Activated naive CD8-positive, alpha-beta T cell treated with anti-CD3 and anti-CD28 coated beads, Interleukin-2, amount 10 ng/mL, durations not matched to agents 7 days and 5 days (primary cell): ENCODE measurements around the gene MAP2K7. TPM values are rescaled to one million over a fixed set of nuclear protein-coding genes. Genes with fewer than 3 reads are reported as not detected.
A peak's percentile ranks its signal among the peaks of the same experiment; 100 is the strongest.

Experiments
- ATAC-seq: fragments of 150-1000 bp; cut with Tn5 transposase; one replicate; pipeline ENCODE4 v1.10.0; 2021; ENCODE audit warnings: low read depth, moderate library complexity
- POLR2A ChIA-PET: fragments of 350-600 bp; sonication (Branson Sonifier 250); formaldehyde crosslinking; loops from one replicate; lab custom pipeline; 2021; ENCODE audit warnings: antibody characterized with exemption; lab: Charles Lee
- DNase-seq: peaks from one replicate; pipeline ENCODE4 v3.0.0; 2021
- H3K27ac Mint-ChIP-seq: one replicate; pipeline ENCODE4 v1.8.0; 2022; ENCODE audit warnings: mild to moderate bottlenecking, mixed read lengths
- H3K27me3 Mint-ChIP-seq: one replicate; pipeline ENCODE4 v1.8.0; 2022; ENCODE audit warnings: mild to moderate bottlenecking, moderate library complexity, mixed read lengths
- H3K36me3 Mint-ChIP-seq: one replicate; pipeline ENCODE4 v1.8.0; 2021; ENCODE audit warnings: mild to moderate bottlenecking, mixed read lengths
- H3K4me1 Mint-ChIP-seq: one replicate; pipeline ENCODE4 v1.8.0; 2021; ENCODE audit warnings: mixed read lengths
- H3K4me3 Mint-ChIP-seq: one replicate; pipeline ENCODE4 v1.8.0; 2022; ENCODE audit warnings: mild to moderate bottlenecking, moderate library complexity, mixed read lengths
- H3K9me3 Mint-ChIP-seq: one replicate; pipeline ENCODE4 v1.8.0; 2021; ENCODE audit warnings: mixed read lengths
- total RNA-seq, 2 experiments: library from RNA; stranded (reverse); gene quantifications; one replicate each; pipeline ENCODE4 v1.2.3, GENCODE V29; 2021

The MAP2K7 gene
- total RNA-seq, 2 experiments from 2014 or later, result 46.8 to 46.9 TPM

DNA sequence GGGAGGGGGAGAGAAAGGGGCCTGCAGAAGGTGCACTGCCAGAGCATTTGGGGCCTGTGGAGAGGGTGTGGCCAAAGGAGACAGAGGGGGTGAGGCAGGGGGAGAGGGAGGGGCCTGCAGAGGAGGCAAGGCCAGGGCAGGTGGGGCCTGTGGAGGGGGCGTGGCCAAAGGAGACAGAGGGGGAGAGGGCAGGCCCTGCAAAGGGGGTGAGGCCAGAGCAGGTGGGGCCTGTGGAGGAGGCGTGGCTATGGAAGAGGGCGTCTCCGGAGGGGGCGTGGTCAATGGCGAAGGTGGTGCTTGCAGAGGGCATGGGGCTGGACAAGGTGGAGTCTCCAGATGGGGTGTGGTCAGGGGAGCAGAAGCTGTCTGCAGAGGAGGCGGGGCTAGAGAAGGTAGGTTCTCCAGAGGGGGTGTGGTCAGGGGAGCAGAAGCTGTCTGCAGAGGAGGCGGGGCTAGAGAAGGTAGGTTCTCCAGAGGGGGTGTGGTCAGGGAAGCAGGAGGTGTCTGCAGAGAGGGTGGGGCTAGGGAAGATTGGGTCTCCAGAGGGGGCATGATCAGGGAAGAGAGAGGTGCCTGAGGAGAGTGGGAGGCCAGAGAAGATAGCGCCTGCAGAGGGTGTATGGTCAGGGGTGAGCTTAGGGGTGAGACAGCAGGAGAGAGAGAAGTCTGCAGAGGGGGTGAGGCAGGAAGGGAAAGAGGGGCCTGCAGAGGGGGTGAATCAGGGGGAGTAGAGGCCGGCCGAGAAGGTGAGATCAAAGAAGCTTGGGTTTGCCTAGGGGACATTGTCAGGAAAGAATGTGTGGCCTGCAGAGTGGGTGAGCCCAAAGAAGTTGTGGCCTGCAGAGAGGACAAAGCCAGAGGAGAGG, 32.9 kb upstream of the MAP2K7 start:
- H3K4me1 Mint-ChIP-seq, result peaks cover 23% of the 10 kb centered on the region
- DNase-seq (peak; percentile 67), ATAC-seq (no peak)
- POLR2A ChIA-PET, result interaction anchor here (1.6 kb wide), 1 partner anchor 9 kb away, joined by 6 read pairs; no protein-coding TSS in a partner anchor
- peak overlapping the region; percentile 76 for H3K27ac Mint-ChIP-seq
- peaks cover 47% of the 10 kb centered on the region for H3K27me3 Mint-ChIP-seq
- H3K36me3 Mint-ChIP-seq, result no peaks in the 10 kb centered on the region
- no peaks in the 10 kb centered on the region for H3K9me3 Mint-ChIP-seq
- peak overlapping the region; percentile 68 for H3K4me3 Mint-ChIP-seq

- POLR2A ChIA-PET, result interaction anchor here (1.6 kb wide), 1 partner anchor 10 kb away, joined by 6 read pairs; no protein-coding TSS in a partner anchor
- H3K27ac Mint-ChIP-seq, result peak overlapping the region; percentile 76
- ATAC-seq, result no peak
Measured at GRCh38 chr19:7871437-7872305, 32.0 kb upstream of the MAP2K7 start.

DNA sequence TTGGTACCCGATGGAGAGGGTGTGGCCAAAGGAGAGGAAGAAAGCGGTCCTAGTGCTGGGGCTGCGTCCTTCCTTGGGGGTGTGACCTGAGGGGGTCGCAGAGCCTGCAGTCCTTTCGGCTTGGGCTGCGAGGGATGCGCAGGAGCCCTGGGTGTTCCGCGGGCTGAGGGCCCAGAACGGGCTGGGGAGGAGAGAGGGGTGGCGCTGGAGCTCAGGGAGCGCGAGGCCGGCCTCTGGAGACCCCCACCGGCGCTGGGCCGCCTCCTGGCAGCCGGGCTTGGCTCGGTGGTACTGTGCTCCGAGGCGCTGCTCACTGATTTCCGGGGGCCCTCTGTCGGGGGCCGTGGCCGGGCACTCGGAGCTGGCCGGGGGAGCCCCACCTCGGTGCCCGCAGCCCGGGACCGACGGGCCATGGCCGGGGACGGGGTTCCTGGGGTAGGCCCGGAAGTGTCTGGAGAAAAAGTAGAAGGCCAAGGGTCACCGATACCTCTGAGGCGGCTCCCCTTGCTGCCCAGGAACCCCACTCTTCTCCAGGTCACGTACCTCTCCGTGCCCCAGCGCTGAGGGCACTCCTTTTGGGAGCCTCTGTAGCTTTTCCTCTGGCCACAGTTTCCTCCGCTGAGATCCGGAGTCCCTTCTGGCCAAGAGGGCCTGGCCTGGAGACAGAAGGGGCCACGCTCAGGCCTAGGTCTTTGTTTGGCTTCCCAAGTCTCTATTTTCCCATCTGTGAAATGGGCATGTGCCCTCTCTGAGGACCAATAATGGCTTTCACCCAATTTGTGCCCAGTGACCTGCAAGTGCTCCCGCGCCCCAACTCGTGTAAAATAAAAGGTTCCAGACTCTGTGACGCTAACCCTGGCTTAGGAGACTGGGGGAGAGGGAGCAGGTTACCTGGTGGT, 31.1 kb upstream of the MAP2K7 start:
- peak overlapping the region; percentile 68 for H3K4me3 Mint-ChIP-seq
- H3K4me1 Mint-ChIP-seq, result peaks cover 23% of the 10 kb centered on the region
- H3K9me3 Mint-ChIP-seq, result no peaks in the 10 kb centered on the region
- ATAC-seq (no peak), DNase-seq (no peak)
- no peaks in the 10 kb centered on the region for H3K36me3 Mint-ChIP-seq
- H3K27ac Mint-ChIP-seq, result no peak overlapping the region
- H3K27me3 Mint-ChIP-seq, result peaks cover 45% of the 10 kb centered on the region
- POLR2A ChIA-PET, result interaction anchor here (1.6 kb wide), 1 partner anchor 10 kb away, joined by 6 read pairs; no protein-coding TSS in a partner anchor

More at GRCh38 chr19:7871437-7872305, 32.0 kb upstream of the MAP2K7 start:
- Mint-ChIP-seq H3K36me3 (no peaks in the 10 kb centered on the region), H3K4me3 (peak overlapping the region; percentile 68), H3K9me3 (no peaks in the 10 kb centered on the region), H3K4me1 (peaks cover 23% of the 10 kb centered on the region), H3K27me3 (peaks cover 52% of the 10 kb centered on the region)
- DNase-seq, result peak; percentile 86

DNA sequence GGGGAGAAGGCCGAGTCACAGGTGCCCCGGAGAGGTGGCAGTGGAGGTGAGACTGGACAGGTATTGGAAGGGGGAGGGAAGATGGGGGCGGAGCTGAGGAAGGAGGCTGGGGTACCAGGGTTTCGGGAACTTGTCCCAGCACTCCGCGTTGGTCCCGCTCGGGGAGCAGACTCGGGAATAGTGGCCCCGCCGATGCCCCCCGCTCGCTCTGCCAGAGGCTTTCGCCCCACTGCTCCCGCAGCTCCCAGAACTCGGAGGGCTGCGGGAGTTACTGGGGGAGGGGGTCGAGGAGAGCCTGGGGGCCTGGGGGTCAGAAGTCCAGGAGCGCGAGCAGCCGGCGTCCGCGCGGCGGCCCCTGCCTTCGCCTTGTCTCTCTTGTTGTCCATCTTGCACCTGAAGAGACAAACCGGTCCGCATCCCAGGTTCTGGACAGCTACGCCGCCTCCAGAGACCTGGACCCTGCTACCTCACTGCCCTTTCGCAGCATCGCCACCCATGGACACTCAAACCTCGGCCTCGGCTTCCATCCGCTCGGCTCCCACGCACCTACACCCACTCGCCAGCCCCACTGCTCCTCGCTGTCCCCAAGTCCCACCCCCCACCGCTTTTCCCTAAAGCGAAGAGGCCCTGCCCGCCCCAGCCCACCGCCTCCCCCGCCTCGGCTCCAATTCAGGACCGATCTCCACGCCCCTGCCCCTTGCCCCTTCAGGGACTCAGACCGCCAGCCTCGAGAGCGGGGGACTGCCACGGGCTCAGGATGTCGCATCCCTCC, 30.2 kb upstream of the MAP2K7 start:
- no peak for DNase-seq
- H3K36me3 Mint-ChIP-seq, result no peaks in the 10 kb centered on the region
- H3K27me3 Mint-ChIP-seq, result peaks cover 39% of the 10 kb centered on the region
- no peak for ATAC-seq
- H3K4me1 Mint-ChIP-seq, result peaks cover 22% of the 10 kb centered on the region
- POLR2A ChIA-PET, result interaction anchor here (0.6 kb wide), 1 partner anchor 70 kb away, joined by 4 read pairs; no protein-coding TSS in a partner anchor
- no peaks in the 10 kb centered on the region for H3K9me3 Mint-ChIP-seq
- H3K27ac Mint-ChIP-seq, result no peak overlapping the region
- peak overlapping the region; percentile 64 for H3K4me3 Mint-ChIP-seq

DNA sequence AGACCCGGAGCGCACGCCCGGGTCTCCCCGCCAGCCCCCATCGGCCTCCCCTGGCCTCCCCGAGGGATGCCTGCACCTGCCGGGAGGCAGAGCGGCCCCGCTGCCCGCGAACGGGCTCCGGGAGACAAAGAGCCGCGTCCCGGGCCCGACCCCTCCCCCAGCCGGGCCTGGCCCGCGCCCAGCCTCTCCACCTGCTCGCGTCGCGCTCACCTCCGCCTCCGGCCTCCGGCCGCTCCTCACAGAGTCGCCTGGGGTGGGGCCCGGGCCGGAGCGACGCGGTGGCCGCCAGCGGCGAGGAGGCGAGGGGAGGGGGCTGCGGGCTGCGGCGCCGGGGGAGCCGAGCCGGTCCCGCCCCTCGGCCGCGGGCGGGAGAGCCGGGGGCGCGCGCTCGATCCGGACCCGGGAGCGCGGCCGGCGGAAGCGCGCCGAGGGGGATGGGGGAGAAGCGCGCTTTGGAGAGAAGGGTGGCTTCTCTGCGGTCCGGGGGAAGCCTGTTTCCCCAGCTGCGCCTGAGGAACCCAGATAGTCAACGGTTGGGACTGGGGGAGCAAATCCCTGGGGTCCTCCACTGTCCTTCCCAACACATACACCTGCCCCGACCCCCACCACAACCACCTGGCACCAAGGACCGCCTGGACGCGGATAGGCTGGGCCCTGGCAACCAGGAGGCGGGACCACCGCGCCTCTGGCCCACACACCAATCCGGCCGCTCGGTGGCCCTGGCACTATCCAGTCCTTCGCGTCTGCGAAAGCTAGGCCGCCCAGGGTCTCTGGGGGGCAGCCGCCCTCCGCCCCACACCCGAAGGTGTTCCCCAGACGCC, 29.4 kb upstream of the MAP2K7 start, which contains the start of gene PRR36:
Gene PRR36, minus strand, starts transcription at position 315 of the 821 bp plus-strand sequence. CDS start 701 bp downstream, outside the sequence.
- Mint-ChIP-seq H3K27me3 (peaks cover 39% of the 10 kb centered on the region), H3K4me1 (peaks cover 19% of the 10 kb centered on the region), H3K9me3 (no peaks in the 10 kb centered on the region), H3K36me3 (no peaks in the 10 kb centered on the region), H3K4me3 (peak within 1 kb of the TSS; percentile 68), H3K27ac (no peak within 1 kb of the TSS)
- DNase-seq (no peak), ATAC-seq (no peak)
- POLR2A ChIA-PET, result no interaction called here

DNA sequence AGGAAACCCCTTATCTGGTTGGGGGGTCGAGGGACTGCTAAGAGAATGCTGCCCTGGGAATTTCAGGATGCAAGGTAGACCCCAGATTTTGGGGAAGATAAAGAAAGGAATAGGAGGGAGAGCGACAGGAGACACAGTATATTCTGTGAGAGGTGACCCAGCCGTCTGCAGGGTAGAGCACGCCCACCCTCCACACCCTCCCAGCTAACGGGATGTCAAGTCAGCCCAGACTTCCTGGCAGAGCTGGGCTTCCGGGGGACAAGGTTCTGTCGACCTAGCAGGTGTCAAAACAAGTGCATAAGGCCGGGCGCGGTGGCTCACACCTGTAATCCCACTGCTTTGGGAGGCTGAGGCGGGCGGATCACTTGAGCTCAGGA, 28.8 kb upstream of the MAP2K7 start:
- H3K27ac Mint-ChIP-seq, result no peak overlapping the region
- H3K27me3 Mint-ChIP-seq, result peaks cover 39% of the 10 kb centered on the region
- no peak for DNase-seq
- H3K4me1 Mint-ChIP-seq, result peaks cover 19% of the 10 kb centered on the region
- H3K36me3 Mint-ChIP-seq, result no peaks in the 10 kb centered on the region
- H3K9me3 Mint-ChIP-seq, result no peaks in the 10 kb centered on the region
- ATAC-seq, result no peak
- POLR2A ChIA-PET, result no interaction called here
- peak overlapping the region; percentile 68 for H3K4me3 Mint-ChIP-seq

GRCh38 chr19:7877249-7877836, 26.3 kb upstream of the MAP2K7 start:
- H3K4me1 Mint-ChIP-seq, result peaks cover 2% of the 10 kb centered on the region
- H3K4me3 Mint-ChIP-seq, result no peak overlapping the region
- H3K27me3 Mint-ChIP-seq, result peaks cover 27% of the 10 kb centered on the region
- no peak overlapping the region for H3K27ac Mint-ChIP-seq
- POLR2A ChIA-PET, result no interaction called here
- no peak for DNase-seq
- no peak for ATAC-seq
- no peaks in the 10 kb centered on the region for H3K36me3 Mint-ChIP-seq
- peaks cover 2% of the 10 kb centered on the region for H3K9me3 Mint-ChIP-seq

- Mint-ChIP-seq H3K27ac (no peak overlapping the region), H3K9me3 (peaks cover 2% of the 10 kb centered on the region), H3K4me1 (peaks cover 5% of the 10 kb centered on the region), H3K36me3 (no peaks in the 10 kb centered on the region), H3K27me3 (peaks cover 17% of the 10 kb centered on the region), H3K4me3 (no peak overlapping the region)
- POLR2A ChIA-PET, result interaction anchor here (0.8 kb wide), 1 partner anchor 10 kb away, joined by 3 read pairs; no protein-coding TSS in a partner anchor
- peak; percentile 33 for ATAC-seq
- no peak for DNase-seq
Measured at GRCh38 chr19:7879111-7879807, 24.4 kb upstream of the MAP2K7 start.

DNA sequence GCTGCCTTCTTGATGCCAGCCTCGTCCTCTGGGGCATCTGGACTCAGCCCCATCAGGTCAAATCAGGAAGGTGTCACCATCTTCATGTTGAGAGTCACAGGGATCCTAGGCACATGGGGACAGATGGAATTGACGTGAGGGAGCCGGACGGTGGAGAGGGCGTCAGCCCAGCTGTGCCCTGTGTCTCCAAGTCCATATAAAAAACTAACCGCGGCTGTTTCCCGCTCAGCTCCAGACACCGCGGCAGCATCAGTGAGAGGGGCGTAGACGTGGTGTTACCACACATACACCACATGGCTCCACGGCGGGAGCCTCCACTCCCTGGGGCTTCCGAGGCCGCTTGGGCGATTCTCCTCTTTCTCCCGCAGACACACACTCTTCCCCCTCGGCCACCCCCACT, 23.8 kb upstream of the MAP2K7 start:
- ATAC-seq, result peak; percentile 43
- DNase-seq, result no peak
- Mint-ChIP-seq H3K27ac (no peak overlapping the region), H3K36me3 (no peaks in the 10 kb centered on the region), H3K4me1 (peaks cover 5% of the 10 kb centered on the region), H3K27me3 (peaks cover 13% of the 10 kb centered on the region), H3K4me3 (no peak overlapping the region), H3K9me3 (peaks cover 2% of the 10 kb centered on the region)
- POLR2A ChIA-PET, result no interaction called here

- peaks cover 2% of the 10 kb centered on the region for H3K9me3 Mint-ChIP-seq
- DNase-seq (no peak), ATAC-seq (no peak)
- peaks cover 5% of the 10 kb centered on the region for H3K4me1 Mint-ChIP-seq
- H3K4me3 Mint-ChIP-seq, result no peak overlapping the region
- H3K27me3 Mint-ChIP-seq, result peaks cover 5% of the 10 kb centered on the region
- POLR2A ChIA-PET, result interaction anchor here (0.6 to 0.7 kb wide), 3 partner anchors 28 to 334 kb away, joined by 3 read pairs; no protein-coding TSS in a partner anchor
- no peak overlapping the region for H3K27ac Mint-ChIP-seq
- H3K36me3 Mint-ChIP-seq, result no peaks in the 10 kb centered on the region
Measured at GRCh38 chr19:7881910-7882309, 21.8 kb upstream of the MAP2K7 start.
